ENCODE data around the gene SELL. TPM values are rescaled to one million over a fixed set of nuclear protein-coding genes. Genes with fewer than 3 reads are reported as not detected.
"Not testable (repeated sequence)": the region's sequence is repeated elsewhere in the genome, so short reads cannot be mapped to it uniquely, and the experiment has no call there.

The SELL gene
- total RNA-seq, 2 donors from 2014 or later: 1.3 to 4.8 TPM

GRCh38 chr1:169670836-169671235 is 40.6 kb downstream of the SELL start:
- H3K4me3 ChIP-seq: no peak overlapping the region
- no peaks in the 10 kb centered on the region for H3K9me3 ChIP-seq
- no peak for DNase-seq (ENCODE audit: low spot score)
- H3K27me3 ChIP-seq (replicated peaks; ENCODE audit: insufficient read depth): no peaks in the 10 kb centered on the region
- H3K4me1 ChIP-seq (replicated peaks): no peaks in the 10 kb centered on the region
- H3K27ac ChIP-seq: no peak overlapping the region
- intact Hi-C loops (cut with DNase I): no loop called here
- TF ChIP-seq CTCF (IDR thresholded peaks at IDR 0.05) (no peak), POLR2A (IDR thresholded peaks at IDR 0.05) (no peak), POLR2AphosphoS5 (IDR thresholded peaks at IDR 0.05) (no peak)
- WGBS: 38% methylated on average over 3 of the region's 3 CpGs
- H3K36me3 ChIP-seq: no peaks in the 10 kb centered on the region

- H3K27ac ChIP-seq; H3K4me3 ChIP-seq; H3K27me3 ChIP-seq (replicated peaks; ENCODE audit: insufficient read depth); DNase-seq (ENCODE audit: low spot score); H3K4me1 ChIP-seq (replicated peaks); H3K9me3 ChIP-seq; H3K36me3 ChIP-seq; intact Hi-C loops (cut with DNase I): not testable (repeated sequence)
- WGBS: 95% methylated on average over 3 of the region's 3 CpGs
Measured at GRCh38 chr1:169670244-169670643, 41.2 kb downstream of the SELL start.

GRCh38 chr1:169667699-169668596 is 43.5 kb downstream of the SELL start:
- H3K27ac ChIP-seq; H3K9me3 ChIP-seq; H3K4me3 ChIP-seq; H3K4me1 ChIP-seq (replicated peaks); H3K36me3 ChIP-seq; DNase-seq (ENCODE audit: low spot score); intact Hi-C loops (cut with DNase I); H3K27me3 ChIP-seq (replicated peaks; ENCODE audit: insufficient read depth): not testable (repeated sequence)
- WGBS: 95% methylated on average over 21 of the region's 28 CpGs

GRCh38 chr1:169667227-169667639 is 44.2 kb downstream of the SELL start:
- H3K27me3 ChIP-seq (replicated peaks; ENCODE audit: insufficient read depth); H3K4me1 ChIP-seq (replicated peaks); H3K36me3 ChIP-seq; H3K27ac ChIP-seq; DNase-seq (ENCODE audit: low spot score); H3K4me3 ChIP-seq; intact Hi-C loops (cut with DNase I); H3K9me3 ChIP-seq: not testable (repeated sequence)
- 65% methylated on average over 2 of the region's 2 CpGs for WGBS

- H3K4me1 ChIP-seq (replicated peaks); intact Hi-C loops (cut with DNase I): not testable (repeated sequence)
- WGBS: 86% methylated on average over 8 of the region's 8 CpGs
Measured at GRCh38 chr1:169662680-169663079, 48.7 kb downstream of the SELL start.

GRCh38 chr1:169661066-169661465 is 50.4 kb downstream of the SELL start:
- H3K4me3 ChIP-seq; H3K27ac ChIP-seq; DNase-seq (ENCODE audit: low spot score); H3K36me3 ChIP-seq; H3K4me1 ChIP-seq (replicated peaks); H3K9me3 ChIP-seq; intact Hi-C loops (cut with DNase I); H3K27me3 ChIP-seq (replicated peaks; ENCODE audit: insufficient read depth): not testable (repeated sequence)
- WGBS: 97% methylated on average over 15 of the region's 16 CpGs

More at GRCh38 chr1:169662680-169663079, 48.7 kb downstream of the SELL start:
- H3K4me3 ChIP-seq; DNase-seq (ENCODE audit: low spot score); H3K27me3 ChIP-seq (replicated peaks; ENCODE audit: insufficient read depth); H3K9me3 ChIP-seq; H3K27ac ChIP-seq; H3K36me3 ChIP-seq: not testable (repeated sequence)

- DNase-seq (ENCODE audit: low spot score); H3K9me3 ChIP-seq; H3K27ac ChIP-seq; H3K4me1 ChIP-seq (replicated peaks); intact Hi-C loops (cut with DNase I); H3K36me3 ChIP-seq; H3K4me3 ChIP-seq; H3K27me3 ChIP-seq (replicated peaks; ENCODE audit: insufficient read depth): not testable (repeated sequence)
Measured at GRCh38 chr1:169658777-169659176, 52.6 kb downstream of the SELL start.

- Histone ChIP-seq H3K4me3 (no peak overlapping the region), H3K27me3 (replicated peaks; ENCODE audit: insufficient read depth) (no peaks in the 10 kb centered on the region), H3K36me3 (no peaks in the 10 kb centered on the region), H3K27ac (no peak overlapping the region), H3K9me3 (no peaks in the 10 kb centered on the region), H3K4me1 (replicated peaks) (no peaks in the 10 kb centered on the region)
- no peak for TF ChIP-seq CTCF (IDR thresholded peaks at IDR 0.05)
- no peak for TF ChIP-seq POLR2A (IDR thresholded peaks at IDR 0.05)
- no peak for TF ChIP-seq POLR2AphosphoS5 (IDR thresholded peaks at IDR 0.05)
- WGBS: 94% methylated on average over 2 of the region's 2 CpGs
- DNase-seq (ENCODE audit: low spot score): no peak
- intact Hi-C loops (cut with DNase I): no loop called here
Measured at GRCh38 chr1:169653873-169654272, 57.5 kb downstream of the SELL start.
